Upper lobe of left lung (tissue), 6 donors: ENCODE results near the gene SLC35G4. TPM values are rescaled to one million over a fixed set of nuclear protein-coding genes. Genes with fewer than 3 reads are reported as not detected.
"Not testable (repeated sequence)": the region's sequence is repeated elsewhere in the genome, so short reads cannot be mapped to it uniquely, and the experiment has no call there.

Experiments used
- ATAC-seq, 2 donors: fragments of 200-7000 bp; cut with Tn5 transposase; one replicate each; pipeline ENCODE4 v1.9.1; 2022; ENCODE audit warnings: mild to moderate bottlenecking in 2 of 2, moderate library complexity in 2 of 2; ENCODE audit not compliant: low FRiP score in 2 of 2
- DNase-seq, 2 donors: peaks; one replicate each; pipeline ENCODE4 v3.0.0-alpha.2; 2019 to 2020
- H3K27ac ChIP-seq, 4 donors: fragments of 200-600 bp; sonication (generic); one replicate each; pipeline ENCODE4 v1.5.1; 2016 to 2019
- H3K27me3 ChIP-seq, 4 donors: fragments of 200-600 bp; sonication (generic); one replicate each; pipeline ENCODE4 v1.5.1; 2017 to 2019
- H3K36me3 ChIP-seq, 4 donors: fragments of 200-600 bp; sonication (generic); one replicate each; pipeline ENCODE4 v1.5.1; 2016 to 2019
- H3K4me1 ChIP-seq, 4 donors: fragments of 200-600 bp; sonication (generic); one replicate each; pipeline ENCODE4 v1.5.1; 2018 to 2019
- H3K4me3 ChIP-seq, 4 donors: fragments of 200-600 bp; sonication (generic); one replicate each; pipeline ENCODE4 v1.5.1; 2017 to 2019; ENCODE audit warnings: mild to moderate bottlenecking in 2 of 4, moderate library complexity in 1 of 4
- H3K9me3 ChIP-seq, 4 donors: fragments of 200-600 bp; sonication (generic); one replicate each; pipeline ENCODE4 v1.5.1; 2018 to 2019
- CTCF ChIP-seq, 6 experiments: fragments of 450-650 bp in 4 of 6; fragments of 200-600 bp in 2 of 6; sonication (generic) in 2 of 6; IDR thresholded peaks; one replicate each; pipeline ENCODE4 v1.5.1; 2016 to 2019; ENCODE audit warnings: antibody characterized with exemption in 6 of 6
- EP300 ChIP-seq, 4 donors: sonication (generic); formaldehyde crosslinking; IDR thresholded peaks; one replicate each; pipeline ENCODE4 v1.5.1; 2017; ENCODE audit warnings: antibody characterized with exemption in 4 of 4, control low read depth in 2 of 4
- POLR2A ChIP-seq, 4 donors: fragments of 450-650 bp; IDR thresholded peaks; one replicate each; pipeline ENCODE4 v1.5.1; 2016 to 2017; ENCODE audit warnings: antibody characterized with exemption in 4 of 4, mild to moderate bottlenecking in 2 of 4
- POLR2AphosphoS5 ChIP-seq, 2 donors: sonication (generic); formaldehyde crosslinking; IDR thresholded peaks; one replicate each; pipeline ENCODE4 v1.5.1; 2017; ENCODE audit warnings: antibody characterized with exemption in 2 of 2
- WGBS, 2 donors: methylation state at CpG; one replicate each; pipeline ENCODE4 v1.1.5; 2017 to 2018; 5-methylcytosine and 5-hydroxymethylcytosine counted together
- total RNA-seq, 6 donors: library from RNA; depleted of rRNA in 4 of 6; stranded (reverse); fragments of >200 nt in 4 of 6; gene quantifications; one replicate each; pipeline versions ENCODE4 v1.1.0 to v1.2.1, GENCODE V29; 2016 to 2021
- donor health status: DM: no; HTN: no; CAD: no; lungs with moderate emphysema.
- donor health status: DM: no; HTN: yes; CAD: no; lungs with severe emphysema.

SLC35G4 gene
- total RNA-seq, result not detected

- ATAC-seq (peak in 1 of 2 donors; percentile 26), DNase-seq (peak in 1 of 2 donors; percentile 58)
- not testable (repeated sequence) for H3K27ac ChIP-seq, H3K4me3 ChIP-seq, H3K4me1 ChIP-seq, H3K36me3 ChIP-seq, H3K27me3 ChIP-seq
- peaks cover 0 to 14% (median 6%) of the 10 kb centered on the region in 4 donors for H3K9me3 ChIP-seq
- 80% methylated on average over 5 of the region's 9 CpGs; no CpG with 5 or more reads in 1 of the 2 donors for WGBS, 2 donors
Measured at GRCh38 chr18:11609488-11609887, at the start of gene SLC35G4. TSS of gene SLC35G4 (plus strand) at chr18:11609596. CDS start at chr18:11609596, 0 bp downstream.

GRCh38 chr18:11561293-11561692 is 48.1 kb upstream of the SLC35G4 start:
- H3K4me1 ChIP-seq, result no peaks in the 10 kb centered on the region
- no peak for TF ChIP-seq EP300 (IDR thresholded peaks at IDR 0.05)
- TF ChIP-seq POLR2A (IDR thresholded peaks at IDR 0.05), result no peak
- no peak for TF ChIP-seq POLR2AphosphoS5 (IDR thresholded peaks at IDR 0.05)
- no peak for TF ChIP-seq CTCF (IDR thresholded peaks at IDR 0.05)
- no peak overlapping the region for H3K27ac ChIP-seq
- ATAC-seq (no peak), DNase-seq (no peak)
- H3K9me3 ChIP-seq, result no peaks in the 10 kb centered on the region
- H3K4me3 ChIP-seq, result no peak overlapping the region
- no peaks in the 10 kb centered on the region for H3K27me3 ChIP-seq
- no peaks in the 10 kb centered on the region for H3K36me3 ChIP-seq
- WGBS, 2 donors, result 68 to 82% methylated on average over 4 of the region's 4 CpGs

- Histone ChIP-seq H3K27me3 (no peaks in the 10 kb centered on the region), H3K27ac (no peak overlapping the region), H3K4me3 (no peak overlapping the region), H3K36me3 (no peaks in the 10 kb centered on the region), H3K4me1 (no peaks in the 10 kb centered on the region), H3K9me3 (no peaks in the 10 kb centered on the region)
- no peak for DNase-seq
- TF ChIP-seq CTCF (IDR thresholded peaks at IDR 0.05) (no peak), EP300 (IDR thresholded peaks at IDR 0.05) (no peak), POLR2AphosphoS5 (IDR thresholded peaks at IDR 0.05) (no peak), POLR2A (IDR thresholded peaks at IDR 0.05) (no peak)
- WGBS, 2 donors, result 80 to 86% methylated on average over 4 to 5 of the region's 5 CpGs
- ATAC-seq, result no peak
Measured at GRCh38 chr18:11565716-11566115, 43.7 kb upstream of the SLC35G4 start.

GRCh38 chr18:11566236-11566965 is 43.0 kb upstream of the SLC35G4 start:
- H3K4me1 ChIP-seq, result no peaks in the 10 kb centered on the region
- ATAC-seq (no peak), DNase-seq (no peak)
- 76 to 86% methylated on average over 5 of the region's 5 CpGs for WGBS, 2 donors
- H3K9me3 ChIP-seq, result no peaks in the 10 kb centered on the region
- TF ChIP-seq POLR2AphosphoS5 (IDR thresholded peaks at IDR 0.05) (no peak), EP300 (IDR thresholded peaks at IDR 0.05) (no peak), POLR2A (IDR thresholded peaks at IDR 0.05) (no peak), CTCF (IDR thresholded peaks at IDR 0.05) (no peak)
- H3K27me3 ChIP-seq, result no peaks in the 10 kb centered on the region
- no peak overlapping the region for H3K27ac ChIP-seq
- H3K36me3 ChIP-seq, result no peaks in the 10 kb centered on the region
- H3K4me3 ChIP-seq, result no peak overlapping the region

- ATAC-seq, result no peak
- no peak for DNase-seq
- H3K9me3 ChIP-seq, result no peaks in the 10 kb centered on the region
- TF ChIP-seq POLR2AphosphoS5 (IDR thresholded peaks at IDR 0.05) (no peak), CTCF (IDR thresholded peaks at IDR 0.05) (no peak), EP300 (IDR thresholded peaks at IDR 0.05) (no peak), POLR2A (IDR thresholded peaks at IDR 0.05) (no peak)
- no peak overlapping the region for H3K27ac ChIP-seq
- no peaks in the 10 kb centered on the region for H3K36me3 ChIP-seq
- H3K4me1 ChIP-seq, result no peaks in the 10 kb centered on the region
- H3K27me3 ChIP-seq, result no peaks in the 10 kb centered on the region
- no peak overlapping the region for H3K4me3 ChIP-seq
- 61 to 73% methylated on average over 7 of the region's 7 CpGs for WGBS, 2 donors
Measured at GRCh38 chr18:11567396-11567795, 42.0 kb upstream of the SLC35G4 start.
